NOMO-1 treated with dmso at 0.1 percent for 144 hours (cell line): ENCODE data around the gene CTCFL.

Source experiments
- DNase-seq: peaks from one replicate; lab custom pipeline; 2025; ENCODE audit not compliant: unreplicated experiment; lab: John Stamatoyannopoulos, UW

The CTCFL gene, protein sequence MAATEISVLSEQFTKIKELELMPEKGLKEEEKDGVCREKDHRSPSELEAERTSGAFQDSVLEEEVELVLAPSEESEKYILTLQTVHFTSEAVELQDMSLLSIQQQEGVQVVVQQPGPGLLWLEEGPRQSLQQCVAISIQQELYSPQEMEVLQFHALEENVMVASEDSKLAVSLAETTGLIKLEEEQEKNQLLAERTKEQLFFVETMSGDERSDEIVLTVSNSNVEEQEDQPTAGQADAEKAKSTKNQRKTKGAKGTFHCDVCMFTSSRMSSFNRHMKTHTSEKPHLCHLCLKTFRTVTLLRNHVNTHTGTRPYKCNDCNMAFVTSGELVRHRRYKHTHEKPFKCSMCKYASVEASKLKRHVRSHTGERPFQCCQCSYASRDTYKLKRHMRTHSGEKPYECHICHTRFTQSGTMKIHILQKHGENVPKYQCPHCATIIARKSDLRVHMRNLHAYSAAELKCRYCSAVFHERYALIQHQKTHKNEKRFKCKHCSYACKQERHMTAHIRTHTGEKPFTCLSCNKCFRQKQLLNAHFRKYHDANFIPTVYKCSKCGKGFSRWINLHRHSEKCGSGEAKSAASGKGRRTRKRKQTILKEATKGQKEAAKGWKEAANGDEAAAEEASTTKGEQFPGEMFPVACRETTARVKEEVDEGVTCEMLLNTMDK

DNA sequence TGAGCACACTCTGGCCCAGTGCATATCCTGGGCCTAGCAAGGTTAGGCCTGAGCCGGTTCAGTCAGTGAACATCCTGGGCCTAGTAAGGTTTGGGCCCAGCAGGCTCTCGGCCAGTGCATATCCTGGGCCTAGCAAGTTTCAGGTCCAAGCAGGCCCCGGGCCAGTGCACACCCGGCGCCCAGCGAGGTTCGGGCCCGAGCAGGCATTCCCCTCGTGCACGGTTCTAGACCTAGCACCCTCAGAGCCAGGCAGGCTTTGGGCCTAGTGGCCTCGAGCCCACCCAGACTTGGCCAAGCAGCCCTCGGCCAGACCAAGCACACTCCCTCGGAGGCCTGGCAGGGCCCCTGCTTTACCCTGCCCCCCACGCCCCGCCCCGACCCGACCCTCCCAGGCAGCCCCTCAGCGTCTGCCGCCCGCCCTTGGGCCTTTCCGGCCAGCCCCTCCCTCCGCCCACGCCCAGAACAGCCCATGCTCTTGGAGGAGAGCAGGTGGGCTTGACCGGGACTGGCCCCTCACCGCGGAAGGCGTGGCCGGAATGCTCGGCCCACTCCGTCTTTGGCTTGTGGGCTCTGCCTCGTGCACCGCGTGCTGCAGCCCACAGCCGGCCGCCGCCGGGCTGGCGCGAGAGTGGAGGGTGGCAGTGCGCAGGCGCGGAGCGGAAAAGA lies at the start of gene CTCFL:
TSS of gene CTCFL (minus strand) at position 630 of the 666 bp plus-strand sequence. CDS start 935 bp downstream, outside the sequence.
- no peak for DNase-seq

DNA sequence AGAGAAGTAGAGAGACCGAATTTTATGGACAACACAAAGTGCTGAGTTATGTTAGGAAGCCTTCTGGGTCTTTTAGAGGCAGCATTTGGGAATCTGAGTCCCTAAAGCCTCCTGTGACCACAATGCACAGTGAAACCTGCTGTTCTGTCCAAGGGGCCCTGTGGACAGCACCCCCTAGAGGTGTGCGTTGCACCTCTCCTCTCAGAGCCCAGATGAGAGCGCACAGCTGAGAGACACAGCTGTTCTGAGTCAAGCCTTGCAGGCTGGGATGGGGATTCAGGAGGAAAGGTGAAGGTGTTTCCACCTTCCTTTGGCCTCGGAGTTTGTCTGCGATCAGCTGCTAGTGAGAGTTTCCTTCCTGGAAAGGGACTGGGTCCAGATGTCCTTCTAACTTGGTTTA lies 49.0 kb upstream of the CTCFL start:
- no peak for DNase-seq

DNA sequence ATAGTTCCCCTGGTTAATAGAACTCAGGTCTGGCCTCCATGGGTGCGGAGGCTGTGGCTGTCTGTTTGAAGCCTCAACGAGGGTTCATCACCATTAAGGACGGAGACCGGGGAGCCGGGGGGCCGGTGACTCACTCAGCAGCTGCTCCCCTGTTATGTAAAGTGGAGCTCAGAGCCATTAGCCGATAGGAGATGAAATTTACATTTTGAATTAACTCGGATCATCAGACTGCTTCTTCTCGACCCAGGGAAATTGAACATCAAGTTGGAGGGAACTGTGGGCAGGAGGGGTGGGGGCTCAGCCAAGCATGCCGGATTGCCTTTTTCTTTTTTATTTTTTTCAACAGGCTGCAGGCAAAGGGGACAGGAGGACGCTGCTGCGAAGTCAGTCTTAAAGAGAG lies 48.3 kb upstream of the CTCFL start:
- DNase-seq, result no peak

DNA sequence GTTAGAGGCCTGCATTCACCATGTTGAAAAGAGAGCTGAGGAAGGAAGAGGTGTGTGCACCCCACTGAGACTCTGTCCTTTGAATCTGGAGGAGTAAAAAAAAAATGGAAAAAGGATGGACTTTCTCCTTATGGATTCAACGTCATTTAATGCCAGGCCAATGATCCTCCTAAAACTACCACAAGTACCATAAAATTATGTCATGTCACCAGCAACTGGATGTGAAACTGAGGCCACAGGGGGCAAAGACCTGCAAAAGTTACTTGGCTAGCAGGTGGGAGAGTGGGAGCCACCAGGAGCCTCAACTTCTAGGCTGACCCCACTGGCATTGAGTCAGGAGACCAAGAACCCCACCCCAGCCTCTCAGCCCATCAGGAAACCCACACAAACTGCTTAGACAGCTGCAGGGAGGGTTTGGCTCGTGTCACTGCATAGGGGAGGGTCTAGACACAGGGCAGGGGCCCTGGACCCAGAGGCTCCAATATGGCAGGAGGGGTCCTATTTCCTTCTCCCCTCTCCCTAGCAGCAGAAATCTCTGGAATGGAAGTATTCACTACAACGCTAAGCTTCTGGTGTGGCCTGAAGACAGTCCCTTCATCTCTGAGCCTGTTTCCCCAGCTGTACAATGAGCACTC lies 47.0 kb upstream of the CTCFL start:
- no peak for DNase-seq

DNA sequence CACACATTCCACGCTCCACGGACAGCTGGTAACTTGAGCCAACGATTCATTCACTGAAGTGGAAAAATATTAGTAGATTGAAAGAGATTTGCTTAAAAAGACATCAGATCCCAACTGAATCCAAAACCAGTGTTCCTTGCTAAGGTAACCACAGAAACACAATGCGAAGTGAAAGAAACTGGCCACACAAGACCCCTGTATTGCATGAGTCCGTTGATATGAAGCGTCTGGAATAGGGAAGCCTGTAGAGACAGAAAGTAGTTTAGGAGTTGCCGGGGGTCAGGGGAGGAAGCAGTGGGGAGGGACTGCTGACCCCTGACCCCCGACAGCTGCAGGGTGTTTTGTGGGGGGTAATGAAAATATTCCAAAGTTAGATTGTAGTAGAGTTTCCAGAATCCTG lies 46.0 kb upstream of the CTCFL start:
- no peak for DNase-seq

DNA sequence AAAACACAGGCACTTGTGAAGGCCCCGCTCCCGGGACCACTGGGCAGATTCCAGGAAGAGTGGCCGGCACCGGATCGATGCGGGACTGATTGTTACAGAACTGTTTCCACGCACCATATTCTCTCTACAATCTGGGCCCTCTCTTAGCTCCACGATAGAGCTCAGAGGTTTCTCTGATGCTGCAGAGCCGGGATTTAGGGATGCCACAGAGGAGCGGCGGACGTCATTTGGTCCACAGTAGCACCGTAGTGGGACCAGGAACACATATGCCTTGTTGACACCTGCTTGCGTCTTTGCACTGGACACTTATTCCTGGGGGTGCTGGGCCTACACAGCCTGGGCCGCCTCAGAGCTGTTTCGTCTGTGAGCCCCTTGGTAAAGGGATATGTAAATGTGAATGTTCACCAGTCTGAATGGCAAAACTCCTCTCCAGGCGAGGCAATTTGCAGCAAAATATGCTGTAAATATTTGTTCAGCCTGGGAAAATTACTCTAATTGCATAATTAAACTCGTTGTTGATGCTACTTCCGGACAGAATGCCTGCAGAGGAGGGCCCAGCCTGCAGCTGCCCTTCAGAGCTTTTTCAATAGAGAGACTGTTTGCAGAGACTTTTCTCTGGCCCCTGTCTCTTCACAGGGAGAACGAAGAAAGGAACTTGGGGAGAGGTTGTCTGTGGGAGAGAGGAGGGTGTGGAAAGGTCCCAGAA lies 45.4 kb upstream of the CTCFL start:
- DNase-seq, result no peak

DNA sequence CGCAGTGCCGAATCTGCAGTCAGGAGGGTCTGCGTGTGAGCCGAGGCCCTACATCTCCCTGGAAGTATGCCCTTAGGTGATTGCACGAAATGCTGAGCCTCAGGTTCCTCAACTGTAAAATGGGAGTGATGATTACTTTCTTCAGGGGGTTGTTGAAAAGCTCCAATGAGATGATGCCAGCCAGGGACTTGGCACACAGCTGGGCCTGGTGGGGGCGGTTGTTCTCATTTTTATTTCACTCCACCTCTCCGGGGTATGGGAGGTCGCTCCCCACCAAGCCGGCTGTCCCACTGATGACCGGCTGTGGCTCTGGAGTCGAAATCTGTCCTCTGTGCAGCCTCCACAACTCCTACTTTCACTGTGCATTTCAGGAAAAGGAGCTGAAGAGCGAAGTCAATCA lies 44.0 kb upstream of the CTCFL start:
- DNase-seq, result no peak

DNA sequence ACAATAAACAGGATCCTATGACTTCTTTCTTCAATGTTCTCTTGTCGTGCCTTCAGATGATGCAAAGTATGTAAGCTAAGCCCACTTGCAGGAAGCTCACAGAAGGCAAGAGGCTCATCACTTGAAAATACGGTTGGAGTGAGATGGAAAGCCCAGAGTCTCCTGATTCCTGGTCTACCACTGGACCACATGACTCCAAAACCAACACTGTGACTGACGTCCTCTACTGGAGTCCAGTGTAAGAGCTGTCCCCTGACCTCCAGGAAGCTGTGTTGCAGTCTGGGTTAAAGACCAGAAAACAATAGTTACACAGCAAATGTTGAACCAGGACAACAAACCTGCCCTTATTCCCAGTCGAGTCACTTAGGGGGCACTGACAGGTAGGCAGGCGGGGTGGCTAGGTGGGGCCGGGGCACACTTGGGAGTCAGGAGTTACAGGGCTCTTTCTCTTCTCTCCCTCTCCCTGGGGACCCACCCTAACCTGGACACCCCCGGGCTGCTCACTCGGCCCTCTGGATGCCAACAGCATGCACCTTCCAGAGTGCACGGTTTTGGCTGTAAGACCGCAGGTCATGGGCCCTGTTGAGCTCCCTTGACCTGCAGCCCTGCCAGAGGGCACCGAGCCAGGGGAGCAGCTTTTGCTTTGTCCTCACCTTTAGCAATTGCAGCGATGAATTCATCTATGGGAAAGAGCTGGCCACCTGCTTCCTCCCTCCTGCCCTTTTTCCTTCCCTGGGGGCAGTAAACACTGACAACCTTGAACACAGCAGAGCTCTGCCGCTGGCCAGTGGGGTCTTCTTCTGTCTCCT lies 43.4 kb upstream of the CTCFL start:
- DNase-seq, result no peak

DNA sequence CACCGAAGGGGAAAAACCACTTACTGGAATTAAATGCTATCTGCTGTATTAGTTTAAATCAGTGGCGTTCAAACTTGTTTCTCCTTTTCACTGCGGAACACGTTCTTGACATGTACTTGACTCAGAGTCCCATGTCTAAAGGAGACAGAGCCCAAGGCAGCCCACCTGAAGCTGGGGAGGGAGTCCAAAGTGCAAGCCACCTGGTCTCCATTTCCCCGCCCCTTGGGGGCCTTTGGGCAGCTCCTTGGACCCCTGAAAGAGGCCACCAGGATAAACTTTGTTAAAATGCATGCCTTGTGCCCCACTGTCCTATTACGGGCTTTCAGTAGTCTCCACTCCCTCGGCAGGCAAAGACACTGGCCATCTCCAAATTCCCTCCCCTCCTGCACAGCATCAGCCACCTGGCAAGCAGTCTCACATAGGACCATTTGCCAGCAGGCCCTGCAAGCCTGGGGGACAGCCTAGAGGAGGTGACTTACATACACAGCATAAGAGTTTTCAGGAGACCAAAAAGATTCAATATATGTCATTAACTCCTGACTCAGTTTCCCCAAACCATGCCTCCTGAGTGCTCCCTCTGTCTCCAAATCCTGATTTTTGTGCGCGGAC lies 42.6 kb upstream of the CTCFL start:
- no peak for DNase-seq

DNA sequence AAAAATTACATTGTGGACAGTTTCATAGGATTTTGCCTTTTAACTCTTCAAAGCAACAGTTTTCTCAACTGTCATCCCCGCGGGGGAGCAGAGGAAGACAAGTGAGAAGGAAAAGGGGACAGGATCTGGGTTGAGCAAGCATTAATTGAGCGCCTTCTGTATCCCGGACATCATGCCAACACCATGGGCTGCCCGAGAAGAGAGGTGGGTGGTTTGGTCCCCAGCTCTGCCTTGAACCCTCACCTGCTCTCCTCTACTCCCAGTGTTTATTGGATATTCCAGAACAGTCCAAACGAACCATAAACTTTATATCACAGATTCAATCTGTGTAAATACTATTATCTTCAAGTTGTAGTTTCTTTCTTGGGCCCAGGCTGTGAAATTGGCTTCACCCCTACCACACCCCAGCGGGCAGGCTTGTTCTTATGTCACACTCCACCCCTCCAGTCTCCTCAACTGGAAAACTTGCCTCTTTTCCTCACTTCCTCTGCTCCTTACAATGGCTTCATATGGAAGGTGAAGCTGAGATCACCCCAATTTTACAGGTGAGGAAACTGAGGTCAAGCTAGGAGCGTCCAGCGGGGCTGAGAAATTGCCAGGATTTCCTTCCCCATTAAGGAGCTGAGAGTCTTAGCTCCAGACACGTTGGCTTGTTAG lies 42.0 kb upstream of the CTCFL start:
- no peak for DNase-seq

DNA sequence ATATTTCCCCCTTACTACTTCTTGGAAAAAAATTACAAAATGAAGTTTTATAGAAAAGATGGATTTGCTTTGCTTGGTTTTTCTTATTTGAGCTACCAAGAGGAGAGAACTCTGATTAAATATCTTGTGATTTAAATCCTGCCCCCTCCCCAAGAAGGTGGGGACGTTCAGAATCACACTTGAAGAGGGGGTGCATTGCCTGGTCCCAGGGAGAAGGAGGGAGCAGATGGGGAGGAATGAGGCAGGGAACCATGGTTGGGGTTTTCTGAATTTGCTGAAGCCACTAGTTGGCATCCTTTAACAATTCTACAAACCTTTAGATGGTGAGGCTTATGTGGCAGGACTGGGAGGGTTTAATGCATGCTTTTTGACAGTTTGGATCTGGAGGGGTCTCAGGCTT lies 41.5 kb upstream of the CTCFL start:
- no peak for DNase-seq

DNA sequence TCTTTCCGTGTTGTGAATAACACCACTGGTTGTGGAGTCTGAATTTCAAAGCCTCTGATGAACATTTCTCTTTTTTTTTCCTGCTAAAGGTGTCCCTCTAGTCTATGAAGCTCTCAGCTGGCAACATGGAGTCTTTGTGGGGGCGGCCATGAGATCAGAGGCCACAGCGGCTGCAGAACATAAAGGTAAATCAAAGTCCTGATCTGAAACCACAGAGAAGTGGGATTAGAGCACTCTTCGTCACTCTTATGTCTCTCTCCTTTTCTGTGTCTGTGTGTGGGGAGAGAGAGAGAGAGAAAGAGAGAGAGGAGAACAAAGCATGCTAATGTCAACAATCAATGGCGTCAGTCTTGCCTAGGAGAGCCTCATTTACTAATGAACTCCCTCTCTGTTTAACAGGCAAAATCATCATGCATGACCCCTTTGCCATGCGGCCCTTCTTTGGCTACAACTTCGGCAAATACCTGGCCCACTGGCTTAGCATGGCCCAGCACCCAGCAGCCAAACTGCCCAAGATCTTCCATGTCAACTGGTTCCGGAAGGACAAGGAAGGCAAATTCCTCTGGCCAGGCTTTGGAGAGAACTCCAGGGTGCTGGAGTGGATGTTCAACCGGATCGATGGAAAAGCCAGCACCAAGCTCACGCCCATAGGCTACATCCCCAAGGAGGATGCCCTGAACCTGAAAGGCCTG lies 40.2 kb upstream of the CTCFL start:
- no peak for DNase-seq

DNA sequence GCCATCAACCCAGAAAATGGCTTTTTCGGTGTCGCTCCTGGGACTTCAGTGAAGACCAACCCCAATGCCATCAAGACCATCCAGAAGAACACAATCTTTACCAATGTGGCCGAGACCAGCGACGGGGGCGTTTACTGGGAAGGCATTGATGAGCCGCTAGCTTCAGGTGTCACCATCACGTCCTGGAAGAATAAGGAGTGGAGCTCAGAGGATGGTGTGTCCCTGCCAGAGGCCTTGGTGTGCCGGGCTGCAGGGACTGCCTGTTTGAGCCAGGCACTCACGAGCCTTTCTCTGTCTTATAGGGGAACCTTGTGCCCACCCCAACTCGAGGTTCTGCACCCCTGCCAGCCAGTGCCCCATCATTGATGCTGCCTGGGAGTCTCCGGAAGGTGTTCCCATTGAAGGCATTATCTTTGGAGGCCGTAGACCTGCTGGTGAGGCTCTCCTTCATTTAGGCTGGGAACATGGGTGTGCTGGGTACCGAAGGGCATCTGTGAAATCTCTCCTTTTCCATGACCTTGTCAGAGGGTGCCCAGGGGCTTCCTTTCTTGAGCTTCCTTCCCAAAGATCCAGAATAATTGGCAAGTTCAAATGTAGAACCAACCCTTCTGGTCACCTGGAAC lies 39.4 kb upstream of the CTCFL start:
- DNase-seq, result no peak

DNA sequence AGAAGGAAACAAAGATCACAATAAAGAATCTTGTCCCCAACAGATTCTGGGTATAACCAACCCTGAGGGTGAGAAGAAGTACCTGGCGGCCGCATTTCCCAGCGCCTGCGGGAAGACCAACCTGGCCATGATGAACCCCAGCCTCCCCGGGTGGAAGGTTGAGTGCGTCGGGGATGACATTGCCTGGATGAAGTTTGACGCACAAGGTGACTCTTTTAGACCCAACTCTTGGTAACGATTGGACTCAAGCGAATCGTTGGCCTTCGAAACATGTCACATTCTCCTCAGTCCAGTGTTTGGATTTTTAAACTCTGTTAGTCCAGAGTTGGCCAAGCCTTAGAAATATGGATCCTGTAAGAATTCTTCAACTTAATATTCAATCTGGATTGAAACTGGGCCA lies 38.6 kb upstream of the CTCFL start:
- no peak for DNase-seq

DNA sequence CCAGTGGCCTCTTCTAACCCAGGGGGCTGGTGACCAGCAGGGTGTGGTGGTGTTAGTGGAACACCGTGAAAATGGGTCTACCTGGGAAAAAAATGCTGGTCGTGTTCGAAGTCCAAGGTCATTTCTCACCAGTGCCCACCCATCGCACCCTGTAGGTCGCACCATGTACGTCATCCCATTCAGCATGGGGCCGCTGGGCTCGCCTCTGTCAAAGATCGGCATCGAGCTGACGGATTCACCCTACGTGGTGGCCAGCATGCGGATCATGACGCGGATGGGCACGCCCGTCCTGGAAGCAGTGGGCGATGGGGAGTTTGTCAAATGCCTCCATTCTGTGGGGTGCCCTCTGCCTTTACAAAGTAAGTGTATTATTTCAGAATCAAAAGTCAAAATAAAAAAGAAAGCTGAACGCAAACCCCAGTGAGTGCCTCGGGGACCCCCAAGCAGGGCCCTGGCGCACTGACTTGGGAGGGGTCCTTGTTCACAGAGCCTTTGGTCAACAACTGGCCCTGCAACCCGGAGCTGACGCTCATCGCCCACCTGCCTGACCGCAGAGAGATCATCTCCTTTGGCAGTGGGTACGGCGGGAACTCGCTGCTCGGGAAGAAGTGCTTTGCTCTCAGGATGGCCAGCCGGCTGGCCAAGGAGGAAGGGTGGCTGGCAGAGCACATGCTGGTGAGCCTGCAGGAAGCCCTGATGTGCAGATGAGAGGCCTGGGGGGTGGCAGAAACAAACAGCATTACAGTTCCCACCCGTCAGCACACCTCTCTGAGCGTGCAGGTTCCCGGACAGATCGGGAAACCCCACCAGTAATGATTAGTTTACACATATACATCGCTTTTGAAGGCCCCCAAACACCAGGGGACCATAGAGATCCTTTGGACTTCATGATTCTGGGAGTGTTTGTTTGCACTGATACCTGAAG lies 37.9 kb upstream of the CTCFL start:
- no peak for DNase-seq

DNA sequence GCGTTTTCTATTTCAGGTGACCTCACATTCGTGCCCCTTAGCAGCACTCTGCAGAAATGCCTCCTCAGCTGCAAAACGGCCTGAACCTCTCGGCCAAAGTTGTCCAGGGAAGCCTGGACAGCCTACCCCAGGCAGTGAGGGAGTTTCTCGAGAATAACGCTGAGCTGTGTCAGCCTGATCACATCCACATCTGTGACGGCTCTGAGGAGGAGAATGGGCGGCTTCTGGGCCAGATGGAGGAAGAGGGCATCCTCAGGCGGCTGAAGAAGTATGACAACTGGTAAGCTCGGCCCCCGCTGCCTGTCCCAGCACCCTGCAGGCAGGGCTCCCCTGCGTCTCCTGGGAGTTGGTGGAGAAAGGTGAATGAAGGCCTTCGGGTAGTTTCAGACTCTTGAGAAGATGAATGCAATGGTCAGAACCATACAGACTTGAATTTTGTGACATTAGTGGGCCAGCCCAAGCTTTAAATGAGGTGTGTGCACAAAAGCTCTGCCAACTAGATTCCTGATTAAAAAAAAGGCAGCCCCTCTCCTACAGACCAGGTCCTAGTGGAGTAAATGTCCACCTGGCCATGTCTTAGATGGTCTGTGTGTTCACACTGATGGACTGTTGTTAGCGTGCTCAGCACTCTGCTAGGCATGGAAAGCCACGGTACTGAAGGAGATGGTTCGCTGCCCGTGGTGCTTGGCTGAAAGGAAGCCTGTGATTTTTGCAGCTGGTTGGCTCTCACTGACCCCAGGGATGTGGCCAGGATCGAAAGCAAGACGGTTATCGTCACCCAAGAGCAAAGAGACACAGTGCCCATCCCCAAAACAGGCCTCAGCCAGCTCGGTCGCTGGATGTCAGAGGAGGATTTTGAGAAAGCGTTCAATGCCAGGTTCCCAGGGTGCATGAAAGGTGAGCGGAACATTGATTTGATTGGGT lies 36.7 kb upstream of the CTCFL start:
- no peak for DNase-seq
